Testis (tissue), 3 donors: ENCODE data around the gene UCMA. TPM values are rescaled to one million over a fixed set of nuclear protein-coding genes. Genes with fewer than 3 reads are reported as not detected.

Source experiments
- DNase-seq: peaks from one replicate; pipeline ENCODE4 v3.0.0-alpha.2; 2019
- H3K27ac ChIP-seq, 2 donors: fragments of 200-600 bp; sonication (generic); one replicate each; pipeline ENCODE4 v1.5.1; 2019
- H3K27me3 ChIP-seq: fragments of 200-600 bp; sonication (generic); one replicate; pipeline ENCODE4 v1.5.1; 2019
- H3K36me3 ChIP-seq: fragments of 200-600 bp; sonication (generic); one replicate; pipeline ENCODE4 v1.5.1; 2017; ENCODE audit warnings: low read depth; ENCODE audit errors: missing control alignments
- H3K4me1 ChIP-seq: fragments of 200-600 bp; sonication (generic); one replicate; pipeline ENCODE4 v1.5.1; 2019
- H3K4me3 ChIP-seq, 2 donors: fragments of 200-600 bp; sonication (generic); one replicate each; pipeline ENCODE4 v1.5.1; 2017 to 2019
- H3K9me3 ChIP-seq: fragments of 200-600 bp; sonication (generic); one replicate; pipeline ENCODE4 v1.5.1; 2017
- POLR2A ChIP-seq: fragments of 450-650 bp; IDR thresholded peaks from one replicate; pipeline ENCODE4 v1.6.1; 2017; ENCODE audit warnings: antibody characterized with exemption, mild to moderate bottlenecking, moderate library complexity
- WGBS, 2 donors: methylation state at CpG; one replicate each; pipeline ENCODE4 v1.1.5; 2018; 5-methylcytosine and 5-hydroxymethylcytosine counted together
- intact Hi-C: fragments of 100-400 bp; cut with DNase I; formaldehyde crosslinking; loops from one replicate; pipeline ENCODE4 v1.15.1; 2023; ENCODE audit warnings: low total_unique reads
- polyA plus RNA-seq: library from polyadenylated mRNA; stranded (reverse); fragments of 350-450 nt; fragmentation: Illumina TruSeq; extraction: RNeasy Lipid Tissue Mini Kit (QIAGEN cat#74804); gene quantifications from one replicate; pipeline ENCODE4 v1.2.3, GENCODE V29; 2014; ENCODE audit warnings: low read depth, low replicate concordance; ENCODE audit not compliant: insufficient read depth
- total RNA-seq, 2 donors: library from RNA; depleted of rRNA; stranded (reverse); fragments of >200 nt; gene quantifications; one replicate each; pipeline ENCODE4 v1.2.3, GENCODE V29; 2016
- TF ChIP-seq, protein P1 (sequence below), 3 experiments: fragments of 450-650 bp in 2 of 3; fragments of 200-600 bp in 1 of 3; sonication (generic) in 1 of 3; IDR thresholded peaks; one replicate each; pipeline ENCODE4 v1.5.1; 2016 to 2019; ENCODE audit warnings: antibody characterized with exemption in 3 of 3, mild to moderate bottlenecking in 2 of 3, moderate library complexity in 1 of 3

UCMA gene
- total and polyA plus RNA-seq, 3 donors from 2014 or later, result 0.43 TPM; not detected in 2

DNA sequence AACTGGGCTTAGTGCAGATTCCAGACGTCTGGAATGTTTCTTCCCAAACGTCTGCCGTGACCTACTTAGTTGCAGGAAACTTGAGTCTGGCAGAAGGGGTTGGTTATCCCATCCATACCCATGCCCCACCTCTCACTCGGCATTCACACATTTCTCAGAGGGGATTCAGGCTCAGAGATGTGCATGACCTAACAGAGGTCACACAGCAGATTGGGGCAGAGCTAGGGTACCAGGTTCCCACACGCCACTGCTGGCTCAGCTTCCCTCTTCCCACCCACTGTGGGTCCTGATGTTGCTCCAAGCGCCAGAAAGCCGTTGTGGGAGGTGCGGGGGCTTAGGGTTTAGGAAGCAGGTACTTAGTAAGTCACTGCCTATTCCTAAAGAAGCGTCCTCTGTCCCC is 3.0 kb downstream of the UCMA start:
- Histone ChIP-seq H3K9me3 (no peaks in the 10 kb centered on the region), H3K27ac (no peak overlapping the region), H3K27me3 (no peaks in the 10 kb centered on the region), H3K36me3 (no peaks in the 10 kb centered on the region), H3K4me3 (no peak overlapping the region), H3K4me1 (no peaks in the 10 kb centered on the region)
- no peak for DNase-seq
- intact Hi-C loops, result no loop called here
- 57 to 71% methylated on average over 8 to 9 of the region's 9 CpGs for WGBS, 2 donors
- no peak for TF ChIP-seq POLR2A
- TF ChIP-seq, protein P1, sequence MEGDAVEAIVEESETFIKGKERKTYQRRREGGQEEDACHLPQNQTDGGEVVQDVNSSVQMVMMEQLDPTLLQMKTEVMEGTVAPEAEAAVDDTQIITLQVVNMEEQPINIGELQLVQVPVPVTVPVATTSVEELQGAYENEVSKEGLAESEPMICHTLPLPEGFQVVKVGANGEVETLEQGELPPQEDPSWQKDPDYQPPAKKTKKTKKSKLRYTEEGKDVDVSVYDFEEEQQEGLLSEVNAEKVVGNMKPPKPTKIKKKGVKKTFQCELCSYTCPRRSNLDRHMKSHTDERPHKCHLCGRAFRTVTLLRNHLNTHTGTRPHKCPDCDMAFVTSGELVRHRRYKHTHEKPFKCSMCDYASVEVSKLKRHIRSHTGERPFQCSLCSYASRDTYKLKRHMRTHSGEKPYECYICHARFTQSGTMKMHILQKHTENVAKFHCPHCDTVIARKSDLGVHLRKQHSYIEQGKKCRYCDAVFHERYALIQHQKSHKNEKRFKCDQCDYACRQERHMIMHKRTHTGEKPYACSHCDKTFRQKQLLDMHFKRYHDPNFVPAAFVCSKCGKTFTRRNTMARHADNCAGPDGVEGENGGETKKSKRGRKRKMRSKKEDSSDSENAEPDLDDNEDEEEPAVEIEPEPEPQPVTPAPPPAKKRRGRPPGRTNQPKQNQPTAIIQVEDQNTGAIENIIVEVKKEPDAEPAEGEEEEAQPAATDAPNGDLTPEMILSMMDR (IDR thresholded peaks at IDR 0.05), result no peak

DNA sequence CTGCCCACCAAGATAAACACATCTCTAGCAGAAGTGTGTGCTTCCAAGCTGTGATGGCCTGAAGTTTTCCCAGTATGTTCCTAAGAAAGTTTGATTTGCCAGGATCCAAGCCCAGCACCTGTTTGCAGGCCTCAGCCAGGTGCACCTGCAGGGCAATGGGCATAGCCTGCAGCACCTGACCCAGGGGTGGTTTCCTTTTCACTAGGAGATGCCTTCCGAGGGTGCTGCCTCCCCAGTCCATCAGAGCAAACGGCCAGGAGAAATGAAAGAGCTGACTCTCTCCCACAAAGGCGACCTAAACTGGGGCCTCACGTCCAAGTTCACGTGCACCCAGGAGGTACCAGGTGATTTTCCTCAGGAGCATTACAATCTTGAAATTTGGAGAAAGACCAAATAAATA is 7.1 kb downstream of the UCMA start:
- TF ChIP-seq, protein P1 (IDR thresholded peaks at IDR 0.05), result no peak

DNA sequence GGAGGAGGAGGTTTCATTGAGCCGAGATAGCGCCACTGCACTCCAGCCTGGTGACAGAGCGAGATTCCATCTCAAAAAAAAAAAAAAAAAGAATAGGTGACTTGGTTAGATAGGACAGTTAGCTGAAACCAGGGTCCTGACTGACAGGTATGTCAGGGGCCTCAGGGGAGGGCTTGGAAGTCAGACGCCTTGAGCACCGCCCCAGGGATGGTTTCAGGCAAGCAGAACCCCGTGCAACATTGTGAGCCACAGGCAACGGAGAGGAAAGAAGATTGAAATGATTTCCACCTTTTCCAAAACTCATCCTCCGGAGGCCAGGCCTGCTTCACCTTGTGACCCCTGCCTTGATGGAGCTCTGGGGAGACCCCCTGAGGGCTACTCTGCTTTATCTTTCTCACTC is 8.6 kb downstream of the UCMA start:
- no peak for DNase-seq
- intact Hi-C loops, result no loop called here
- 91 to 92% methylated on average over 8 of the region's 8 CpGs for WGBS, 2 donors
- no peaks in the 10 kb centered on the region for H3K4me1 ChIP-seq
- no peak overlapping the region for H3K4me3 ChIP-seq
- no peak for TF ChIP-seq POLR2A
- TF ChIP-seq, protein P1 (IDR thresholded peaks at IDR 0.05), result no peak
- H3K36me3 ChIP-seq, result no peaks in the 10 kb centered on the region
- H3K27me3 ChIP-seq, result no peaks in the 10 kb centered on the region
- no peaks in the 10 kb centered on the region for H3K9me3 ChIP-seq
- no peak overlapping the region for H3K27ac ChIP-seq

More for the DNA sequence above, 7.1 kb downstream of the UCMA start:
- Histone ChIP-seq H3K4me3 (no peak overlapping the region), H3K27me3 (no peaks in the 10 kb centered on the region), H3K27ac (no peak overlapping the region), H3K4me1 (no peaks in the 10 kb centered on the region), H3K36me3 (no peaks in the 10 kb centered on the region), H3K9me3 (no peaks in the 10 kb centered on the region)
- WGBS, 2 donors, result 91 to 92% methylated on average over 5 of the region's 5 CpGs
- no peak for DNase-seq
- intact Hi-C loops, result no loop called here

DNA sequence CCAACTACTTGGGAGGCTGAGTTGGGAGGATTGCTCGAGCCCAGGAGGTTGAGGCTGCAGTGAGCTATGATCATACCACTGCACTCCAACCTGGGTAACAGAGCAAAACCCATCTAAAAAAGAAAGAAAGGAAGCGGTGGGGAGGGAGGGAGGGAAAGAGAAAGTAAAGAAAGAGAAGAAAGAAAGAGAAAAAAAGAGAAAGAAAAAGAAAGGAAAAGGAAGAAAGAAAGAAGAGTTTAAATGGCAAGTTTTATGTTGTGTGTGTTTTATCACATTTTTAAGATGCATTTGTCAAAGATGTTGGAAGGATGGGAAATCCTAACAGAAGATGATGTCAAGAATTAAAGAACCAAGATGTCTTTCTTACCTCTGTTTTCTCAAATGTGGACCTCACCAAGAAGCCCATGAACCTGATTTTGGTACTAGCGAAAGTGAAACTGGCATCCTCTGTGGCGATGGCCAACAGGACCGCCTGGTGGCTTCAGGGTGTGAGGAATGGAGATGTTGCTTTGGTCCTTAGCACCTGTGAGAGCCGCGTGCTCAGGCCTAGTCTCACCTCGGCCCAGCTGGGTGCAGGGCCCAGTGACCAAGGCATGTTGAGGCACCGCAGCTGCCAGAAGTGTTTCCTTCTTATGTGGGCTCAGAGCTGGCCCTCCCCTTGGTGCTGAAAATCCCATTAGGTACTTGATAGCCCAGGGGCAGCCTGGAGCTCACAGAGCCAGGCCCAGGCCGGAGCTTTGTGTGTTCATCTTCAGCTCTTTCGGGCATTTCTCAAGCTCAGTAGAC is 9.8 kb downstream of the UCMA start:
- TF ChIP-seq, protein P1 (IDR thresholded peaks at IDR 0.05), result no peak
- TF ChIP-seq POLR2A, result no peak
- no peaks in the 10 kb centered on the region for H3K36me3 ChIP-seq
- DNase-seq, result no peak
- no peaks in the 10 kb centered on the region for H3K9me3 ChIP-seq
- H3K27me3 ChIP-seq, result no peaks in the 10 kb centered on the region
- intact Hi-C loops, result no loop called here
- no peak overlapping the region for H3K27ac ChIP-seq
- H3K4me3 ChIP-seq, result no peak overlapping the region
- no peaks in the 10 kb centered on the region for H3K4me1 ChIP-seq
- WGBS, 2 donors, result 90 to 92% methylated on average over 11 of the region's 11 CpGs

DNA sequence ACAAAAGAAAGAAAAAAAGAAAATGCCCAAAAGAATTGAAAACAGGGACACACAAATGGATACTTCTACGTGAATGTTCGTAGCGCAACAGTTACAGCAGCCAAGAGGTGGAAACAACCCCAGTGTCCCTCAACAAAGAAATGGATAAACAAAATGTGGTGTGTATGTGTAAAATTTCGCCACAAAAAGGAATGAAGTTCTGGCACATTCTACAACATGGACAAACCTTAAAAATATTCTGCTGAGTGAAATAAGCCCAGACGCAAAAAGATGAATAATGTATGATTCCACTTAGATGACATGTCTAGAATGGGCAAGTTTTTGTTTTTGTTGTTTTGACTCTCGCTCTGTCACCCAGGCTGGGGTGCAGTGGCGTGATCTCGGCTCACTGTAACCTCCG is 10.9 kb downstream of the UCMA start:
- Histone ChIP-seq H3K4me1 (no peaks in the 10 kb centered on the region), H3K36me3 (no peaks in the 10 kb centered on the region), H3K9me3 (no peaks in the 10 kb centered on the region), H3K4me3 (no peak overlapping the region), H3K27ac (no peak overlapping the region), H3K27me3 (no peaks in the 10 kb centered on the region)
- TF ChIP-seq POLR2A, result no peak
- TF ChIP-seq, protein P1 (IDR thresholded peaks at IDR 0.05), result no peak
- intact Hi-C loops, result no loop called here
- WGBS, 2 donors, result 92% methylated on average over 9 of the region's 9 CpGs
- DNase-seq, result no peak
